NCI-H2029 (cell line): Measurements from ENCODE around the gene CCDC121.

Experiments used
- DNase-seq: peaks from one replicate; lab custom pipeline; 2025; lab: John Stamatoyannopoulos, UW

CCDC121 gene

DNA sequence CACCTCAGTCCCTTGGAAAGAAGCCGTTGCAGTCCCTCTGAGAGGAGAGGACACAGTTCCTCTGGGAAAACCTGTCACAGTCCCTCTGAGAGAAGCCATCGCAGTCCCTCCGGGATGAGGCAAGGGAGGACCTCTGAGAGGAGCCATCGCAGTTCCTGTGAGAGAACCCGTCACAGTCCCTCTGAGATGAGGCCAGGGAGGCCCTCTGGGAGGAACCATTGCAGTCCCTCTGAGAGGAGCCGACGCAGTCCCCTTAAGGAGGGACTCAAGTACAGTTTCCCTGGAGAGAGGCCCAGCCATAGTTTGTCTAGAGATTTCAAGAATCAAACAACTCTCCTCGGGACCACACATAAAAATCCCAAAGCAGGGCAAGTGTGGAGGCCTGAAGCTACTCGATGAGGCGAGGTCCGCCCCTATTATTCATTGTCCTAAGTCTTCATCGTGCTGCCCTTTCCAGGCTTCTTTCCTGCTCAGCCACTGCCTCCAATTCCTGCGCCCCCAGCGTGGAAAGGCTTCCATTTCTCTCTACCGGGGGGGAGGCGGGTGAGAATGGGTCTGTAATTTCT, 46.6 kb downstream of the CCDC121 start:
- DNase-seq: no peak

DNA sequence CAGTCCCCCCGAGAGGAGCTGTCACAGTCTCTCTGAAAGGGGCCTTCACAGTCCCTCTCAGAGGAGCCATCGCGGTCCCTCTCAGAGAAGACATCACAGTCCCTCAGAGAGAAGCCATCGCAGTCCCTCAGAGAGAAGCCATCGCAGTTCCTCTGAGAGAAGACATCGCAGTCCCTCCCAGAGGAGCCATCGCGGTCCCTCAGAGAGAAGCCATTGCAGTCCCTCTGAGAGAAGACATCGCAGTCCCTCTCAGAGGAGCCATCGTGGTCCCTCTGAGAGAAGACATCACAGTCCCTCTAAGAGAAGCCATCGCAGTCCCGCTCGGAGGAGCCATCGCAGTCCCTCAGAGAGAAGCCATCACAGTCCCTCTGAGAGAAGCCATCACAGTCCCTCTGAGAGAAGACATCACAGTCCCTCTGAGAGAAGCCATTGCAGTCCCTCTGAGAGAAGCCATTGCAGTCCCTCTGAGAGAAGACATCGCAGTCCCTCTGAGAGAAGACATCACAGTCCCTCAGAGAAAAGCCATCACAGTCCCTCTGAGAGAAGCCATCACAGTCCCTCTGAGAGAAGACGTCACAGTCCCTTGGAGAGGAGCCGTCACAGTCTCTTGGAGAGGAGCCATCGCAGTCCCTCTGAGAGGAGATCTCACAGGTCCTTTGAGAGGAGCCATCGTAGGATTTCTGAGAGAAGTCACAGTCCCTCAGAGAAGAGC, 47.2 kb downstream of the CCDC121 start:
- no peak for DNase-seq
